ENCODE measurements around the gene LDLRAD4. TPM values are rescaled to one million over a fixed set of nuclear protein-coding genes. Genes with fewer than 3 reads are reported as not detected.

LDLRAD4 gene
- total RNA-seq, 1 donor from 2014 or later = 24.7 TPM

DNA sequence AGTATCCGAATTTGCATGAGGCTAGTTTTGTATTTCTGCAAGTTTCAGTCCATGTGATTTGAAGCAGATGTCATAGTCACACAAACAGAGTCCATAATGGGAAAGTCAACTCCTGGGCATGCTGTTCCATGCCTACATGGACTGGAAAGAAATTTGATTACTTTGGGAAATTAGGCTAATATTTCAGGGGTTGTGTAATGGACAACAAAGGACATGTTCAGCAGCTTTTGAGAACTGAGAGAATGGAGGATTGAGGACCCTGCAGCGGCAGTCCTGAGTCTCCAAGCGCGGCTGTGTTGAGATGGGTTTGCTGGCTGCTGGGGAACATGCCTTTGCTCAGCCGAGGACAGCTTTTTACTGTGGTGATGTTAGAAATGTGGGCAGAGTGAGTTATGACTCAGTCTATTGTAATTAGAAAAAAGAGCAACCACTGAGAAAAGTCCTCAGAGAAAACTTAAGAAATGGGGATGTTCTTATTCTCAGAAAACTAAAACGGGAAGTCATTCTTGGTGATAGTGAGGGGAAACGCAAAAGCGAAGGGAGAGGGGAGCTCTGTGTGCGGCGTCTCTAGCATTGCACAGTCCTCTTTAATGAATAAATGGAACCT is 358.6 kb downstream of the LDLRAD4 start:
- intact Hi-C loops (cut with micrococcal nuclease) = loop anchor here (1.0 to 5.0 kb wide), 7 partner anchors 8 to 200 kb away; partner anchors contain the start of genes FAM210A and RNMT

DNA sequence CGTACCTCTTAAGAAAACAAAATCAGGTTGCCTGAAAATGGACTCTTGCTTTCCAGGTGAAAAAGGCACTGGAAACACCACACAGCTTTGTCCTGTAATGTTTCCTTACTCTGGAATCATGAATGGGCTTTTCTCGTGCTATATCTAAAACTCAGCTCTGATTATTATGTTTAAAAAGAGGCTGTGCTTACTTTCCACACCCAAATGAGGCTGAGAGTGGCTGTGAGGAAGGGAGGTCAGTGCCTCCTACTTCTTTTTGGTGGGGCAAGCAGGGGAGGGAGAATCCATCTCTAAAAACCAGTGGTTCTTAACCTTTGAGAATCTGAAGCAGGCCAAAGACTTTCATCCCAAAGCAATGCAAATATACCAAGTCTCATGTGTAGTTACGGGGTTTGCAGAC is 359.2 kb downstream of the LDLRAD4 start:
- intact Hi-C loops (cut with micrococcal nuclease) = loop anchor here (1.0 to 5.0 kb wide), 8 partner anchors 8 to 201 kb away; partner anchors contain the start of genes FAM210A and RNMT

DNA sequence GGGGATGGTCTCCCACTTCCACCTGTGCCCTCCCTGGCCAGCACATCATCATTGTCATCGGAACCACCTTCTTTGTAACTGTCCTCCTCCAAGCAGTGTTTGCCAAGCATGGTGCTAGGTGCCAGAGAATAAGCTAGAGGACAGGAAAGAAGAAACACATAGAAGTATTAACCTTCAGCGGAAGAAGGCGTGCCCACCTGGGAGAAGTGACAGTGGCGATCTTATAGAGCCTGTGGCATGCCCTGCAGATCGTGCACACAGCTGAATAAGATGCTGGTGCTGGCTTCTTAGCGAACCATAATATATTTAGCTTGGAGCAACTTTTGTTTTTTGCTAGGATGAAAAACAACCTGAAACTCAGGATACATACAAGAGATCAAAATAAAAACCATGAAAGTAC is 359.8 kb downstream of the LDLRAD4 start:
- intact Hi-C loops (cut with micrococcal nuclease) = loop anchor here (2.0 to 5.0 kb wide), 2 partner anchors 114 to 149 kb away; partner anchors contain the start of genes FAM210A and RNMT

DNA sequence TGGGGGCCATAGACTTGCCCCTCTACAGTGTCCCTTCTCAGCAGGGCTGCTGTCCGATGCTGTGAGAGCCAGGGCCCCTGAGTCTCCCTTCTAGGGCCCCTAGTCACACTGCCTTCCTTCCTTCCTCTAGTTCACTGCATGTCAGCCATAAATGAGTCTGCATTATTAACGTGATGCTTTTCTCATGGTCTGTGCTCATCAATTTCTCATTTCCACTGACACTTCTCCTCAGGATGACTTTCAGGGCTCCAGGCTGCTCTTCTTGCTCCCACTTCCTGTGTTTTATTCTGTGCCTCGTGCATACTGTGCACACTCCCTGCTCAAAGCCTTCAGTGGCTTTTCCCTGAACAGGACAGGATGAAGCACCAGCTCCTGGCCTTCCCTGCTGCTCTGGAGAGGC is 361.3 kb downstream of the LDLRAD4 start:
- intact Hi-C loops (cut with micrococcal nuclease) = loop anchor here (2.0 to 5.0 kb wide), 2 partner anchors 115 to 147 kb away; partner anchors contain the start of genes FAM210A and RNMT

DNA sequence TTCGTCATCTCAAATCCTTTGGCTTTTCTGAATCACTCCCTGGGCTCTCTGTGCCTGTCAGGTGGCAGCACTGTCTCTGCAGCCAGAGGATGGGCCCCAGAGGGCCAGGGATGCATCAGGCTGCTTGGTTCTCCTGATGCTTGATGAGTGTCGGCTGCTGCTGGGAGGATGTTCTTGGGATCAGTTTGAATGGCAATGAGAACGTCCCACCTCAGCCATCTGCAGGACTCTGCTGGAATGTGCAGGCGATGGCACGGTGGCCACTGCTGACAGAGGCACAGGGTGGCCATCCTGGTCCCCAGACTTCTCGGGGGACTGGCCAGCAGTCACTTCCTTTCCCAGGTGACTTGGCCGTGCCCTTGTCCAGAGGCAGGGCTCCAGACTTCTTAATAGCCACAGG is 361.8 kb downstream of the LDLRAD4 start:
- intact Hi-C loops (cut with micrococcal nuclease) = no loop called here

DNA sequence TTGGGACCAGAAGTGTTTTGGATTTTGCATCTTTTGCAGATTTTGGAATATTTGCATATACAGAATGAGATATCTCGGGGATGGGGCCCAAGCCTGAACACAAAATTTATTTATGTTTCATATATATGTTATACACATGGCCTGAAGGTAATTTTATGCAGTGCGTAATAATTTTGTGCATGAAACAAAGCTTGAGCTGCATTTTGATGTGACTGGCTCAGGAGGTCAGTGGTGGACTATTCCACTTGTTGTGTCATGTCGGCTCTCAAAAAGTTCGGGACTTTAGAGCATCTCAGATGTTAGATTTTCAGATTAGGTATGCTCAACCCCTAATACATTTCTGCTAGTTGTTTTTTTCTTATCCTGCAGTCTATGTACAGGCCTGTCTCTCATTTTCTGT is 362.4 kb downstream of the LDLRAD4 start:
- intact Hi-C loops (cut with micrococcal nuclease) = no loop called here

DNA sequence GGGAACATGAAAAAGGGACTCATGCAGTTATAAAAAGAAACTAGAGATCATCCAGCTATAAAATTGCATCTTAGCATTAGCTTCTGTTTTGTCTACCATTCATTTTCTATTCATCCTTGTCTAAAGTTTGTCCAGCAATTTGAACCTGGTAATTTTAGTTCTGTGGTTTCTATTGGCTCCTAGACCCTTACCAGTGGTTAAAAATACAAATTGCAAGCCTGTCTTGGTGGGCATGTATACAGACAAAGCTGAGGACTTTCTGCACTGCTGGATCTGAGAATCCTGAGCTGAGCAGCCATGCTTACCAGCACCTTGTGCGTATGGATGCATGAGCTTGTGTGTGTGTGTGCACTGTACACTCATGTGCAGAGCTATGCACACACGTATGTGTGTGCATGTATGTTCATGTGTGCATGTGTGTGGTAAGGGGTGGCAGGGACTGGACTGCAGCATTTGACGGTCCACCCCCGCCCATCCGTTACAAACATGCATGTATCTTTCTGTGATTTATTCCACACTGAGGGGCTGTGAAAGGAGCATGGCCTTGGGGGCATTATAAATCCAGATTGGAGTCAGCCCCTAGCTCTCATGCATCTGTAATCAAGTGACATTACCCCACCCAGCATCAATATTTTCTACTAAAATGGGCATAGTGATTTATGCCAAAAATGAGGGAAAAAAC is 363.1 kb downstream of the LDLRAD4 start:
- intact Hi-C loops (cut with micrococcal nuclease) = no loop called here

DNA sequence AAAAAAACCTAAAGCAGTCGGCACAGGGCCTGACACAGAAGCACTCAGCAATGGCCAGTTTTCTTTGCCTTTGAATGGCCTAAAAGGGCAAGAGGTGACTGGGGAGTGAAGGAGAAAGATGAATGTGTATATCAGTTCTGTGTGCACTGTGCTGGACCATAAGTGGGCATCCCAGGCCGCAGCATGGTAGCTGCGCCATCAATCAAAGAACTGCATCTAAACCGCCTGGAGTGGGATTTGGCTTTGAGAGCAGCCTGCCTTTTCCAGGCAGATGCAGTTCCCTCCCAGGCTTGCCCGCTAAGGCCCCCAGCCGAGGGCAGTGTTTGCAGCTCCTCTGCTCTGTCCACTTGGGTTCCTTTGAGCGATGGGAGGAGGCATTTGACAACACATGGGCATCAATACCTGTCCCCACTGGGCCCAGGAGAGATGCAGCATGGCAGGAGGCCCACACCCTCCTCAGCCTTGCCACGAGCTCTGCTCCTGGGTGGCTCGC is 363.7 kb downstream of the LDLRAD4 start:
- intact Hi-C loops (cut with micrococcal nuclease) = no loop called here

DNA sequence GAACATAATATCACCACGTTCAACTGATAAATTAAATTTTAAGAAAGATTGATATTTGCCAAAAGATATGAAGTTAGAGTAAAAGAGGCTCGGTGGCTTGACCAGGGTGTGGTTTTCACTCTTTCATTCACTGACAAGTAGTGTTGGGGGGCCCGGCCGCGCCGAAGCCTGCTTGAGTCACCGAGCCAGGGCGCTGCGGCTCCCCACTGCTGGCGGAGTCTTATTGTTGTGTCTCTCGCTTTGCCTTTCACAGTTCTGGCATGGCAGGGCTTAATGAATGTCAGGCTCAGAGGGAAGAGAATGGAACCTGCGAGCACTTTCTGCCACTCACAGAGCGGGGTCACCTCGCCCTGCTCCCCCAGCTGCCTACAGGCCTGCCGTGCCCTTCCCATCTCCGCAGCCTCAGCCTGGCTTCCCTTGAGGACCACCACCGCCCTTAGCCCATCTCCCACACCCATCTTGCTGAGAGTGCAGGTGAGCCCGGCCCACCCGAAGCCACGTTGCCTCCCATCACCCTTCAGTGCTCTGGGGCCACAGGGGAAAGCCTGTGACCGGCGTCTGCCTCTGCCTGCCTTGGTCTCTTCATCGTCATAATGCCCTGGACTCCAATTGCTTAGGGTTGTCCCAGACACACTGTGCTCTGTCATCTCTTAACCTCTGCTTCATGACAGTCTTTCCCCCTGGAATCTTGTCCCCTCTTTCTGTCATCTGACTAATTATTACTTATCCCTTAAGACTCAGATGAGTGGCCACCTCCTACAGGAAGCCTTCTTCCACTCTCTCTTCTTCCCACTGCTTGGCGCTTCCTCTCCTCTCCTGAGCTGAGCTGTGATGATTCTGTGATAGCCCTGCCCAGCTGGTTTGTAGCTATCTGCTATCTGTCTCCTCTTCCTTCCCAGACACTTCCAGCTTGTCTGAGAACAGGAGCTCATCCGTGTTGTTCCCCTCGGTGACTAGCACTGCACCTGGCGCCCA is 365.3 kb downstream of the LDLRAD4 start:
- intact Hi-C loops (cut with micrococcal nuclease) = no loop called here

DNA sequence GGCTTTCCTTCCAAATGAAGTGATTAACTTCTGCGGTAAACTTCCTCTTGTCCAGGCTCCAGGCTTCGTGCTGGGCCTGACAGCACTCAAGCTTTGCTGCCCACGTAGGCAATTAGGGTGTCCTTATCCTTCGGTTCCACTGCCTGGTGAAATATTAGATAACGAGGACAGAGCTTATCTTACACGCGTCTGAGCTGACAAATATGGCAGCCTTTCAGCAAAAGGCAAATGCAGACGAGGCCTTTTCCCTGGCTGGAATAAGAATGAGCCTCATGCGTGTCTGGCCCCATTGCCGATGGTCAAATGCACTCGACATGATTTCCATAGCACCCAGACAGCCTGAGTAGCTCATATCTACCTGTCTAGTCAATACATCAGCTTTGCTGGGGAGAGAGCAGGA is 366.3 kb downstream of the LDLRAD4 start:
- intact Hi-C loops (cut with micrococcal nuclease) = loop anchor here (1.0 kb wide), 1 partner anchor 8 kb away; no protein-coding TSS in a partner anchor

DNA sequence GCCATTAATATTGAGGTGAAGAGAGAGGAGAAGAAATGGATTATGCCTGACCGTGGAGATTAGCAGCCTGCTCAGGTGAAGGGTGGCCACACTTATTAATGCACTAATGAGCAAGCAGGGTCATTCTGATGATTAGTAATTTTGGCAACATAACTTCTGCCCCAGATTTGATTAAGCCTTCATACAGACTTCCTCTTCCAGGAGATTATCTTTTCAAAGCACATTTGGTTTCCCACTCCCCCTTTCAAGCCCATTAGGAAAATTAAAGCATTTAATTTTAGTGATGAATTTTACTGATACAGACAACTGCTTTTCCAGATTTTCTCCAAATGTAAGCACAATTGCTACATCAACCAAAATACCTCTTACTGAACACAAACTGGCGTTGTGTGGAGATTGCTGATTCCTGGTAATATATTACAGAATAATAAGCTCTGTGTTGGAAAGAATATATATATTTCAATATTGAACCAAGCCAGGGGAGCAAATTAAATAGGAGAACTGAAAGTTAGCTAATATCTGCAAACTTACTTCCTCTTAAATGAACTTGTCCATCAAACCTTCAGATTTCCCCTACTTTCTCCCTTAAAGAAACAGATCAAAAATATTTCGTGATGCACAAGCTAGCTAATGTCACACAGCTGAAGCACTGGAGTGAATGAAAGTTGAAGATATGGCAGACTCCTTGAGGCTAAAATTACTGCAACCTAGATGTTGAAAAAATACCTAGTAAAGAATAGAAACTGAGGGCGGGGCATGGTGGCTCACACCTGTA is 367.0 kb downstream of the LDLRAD4 start:
- intact Hi-C loops (cut with micrococcal nuclease) = loop anchor here (1.0 kb wide), 1 partner anchor 8 kb away; no protein-coding TSS in a partner anchor

DNA sequence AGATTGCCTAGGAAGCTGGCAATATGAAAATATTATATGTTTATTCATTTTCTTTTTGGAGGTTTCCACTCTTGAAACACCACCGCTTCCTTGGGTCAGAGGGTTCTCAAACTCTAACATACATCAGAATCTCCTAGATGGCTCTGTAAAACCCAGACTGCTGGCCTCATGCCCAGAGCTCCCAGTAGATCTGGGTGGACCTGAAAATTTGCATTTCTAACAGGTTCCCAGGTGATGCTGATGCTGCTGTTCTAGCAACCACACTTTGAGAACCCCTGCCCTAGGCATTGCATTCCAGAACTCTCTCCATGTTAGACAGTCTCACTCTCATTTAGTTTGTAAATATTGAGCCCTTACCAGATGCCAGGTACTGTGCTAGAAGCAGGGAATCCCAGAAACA is 368.4 kb downstream of the LDLRAD4 start:
- intact Hi-C loops (cut with micrococcal nuclease) = loop anchor here (1.0 kb wide), 1 partner anchor 9 kb away; no protein-coding TSS in a partner anchor

DNA sequence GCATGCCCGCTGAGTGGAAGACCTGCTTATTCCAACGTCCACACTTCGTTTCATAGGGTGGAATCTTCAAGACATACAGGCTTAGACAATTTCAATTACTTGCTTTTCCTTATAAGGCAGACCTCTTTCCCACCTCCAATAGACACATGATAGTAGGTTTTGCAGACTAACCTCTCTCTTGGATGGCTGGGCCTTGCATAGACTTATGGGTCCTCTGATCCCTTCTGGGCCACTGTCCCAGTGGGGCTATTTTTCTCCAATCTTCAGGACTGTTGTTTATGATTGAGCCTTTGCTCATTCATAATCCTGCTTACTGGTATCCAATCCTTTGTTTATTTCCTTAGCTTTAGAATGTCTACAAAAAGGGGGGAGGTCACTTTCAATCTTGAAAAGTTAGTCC is 368.9 kb downstream of the LDLRAD4 start:
- intact Hi-C loops (cut with micrococcal nuclease) = loop anchor here (1.0 kb wide), 1 partner anchor 9 kb away; no protein-coding TSS in a partner anchor

DNA sequence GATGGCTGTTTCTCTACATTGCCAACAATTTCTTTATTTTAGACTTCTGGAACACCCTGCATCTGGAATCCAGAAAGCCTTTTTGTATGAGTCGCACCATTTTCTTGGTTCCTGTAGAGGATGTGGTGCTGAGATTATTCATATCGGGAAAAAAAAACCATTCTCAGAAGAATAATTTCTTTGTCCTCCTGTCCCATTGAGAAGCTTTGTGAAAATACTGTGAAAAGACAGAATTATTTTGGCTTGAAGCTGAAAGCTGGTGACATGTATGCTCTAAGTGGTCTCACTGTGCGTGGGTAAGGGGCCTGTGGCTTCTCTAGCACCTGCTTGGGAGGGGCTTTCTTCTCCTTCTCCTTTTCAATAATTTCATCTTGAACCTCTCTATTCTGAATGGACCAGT is 369.4 kb downstream of the LDLRAD4 start:
- intact Hi-C loops (cut with micrococcal nuclease) = loop anchor here (1.0 kb wide), 2 partner anchors 8 to 24 kb away; no protein-coding TSS in a partner anchor

DNA sequence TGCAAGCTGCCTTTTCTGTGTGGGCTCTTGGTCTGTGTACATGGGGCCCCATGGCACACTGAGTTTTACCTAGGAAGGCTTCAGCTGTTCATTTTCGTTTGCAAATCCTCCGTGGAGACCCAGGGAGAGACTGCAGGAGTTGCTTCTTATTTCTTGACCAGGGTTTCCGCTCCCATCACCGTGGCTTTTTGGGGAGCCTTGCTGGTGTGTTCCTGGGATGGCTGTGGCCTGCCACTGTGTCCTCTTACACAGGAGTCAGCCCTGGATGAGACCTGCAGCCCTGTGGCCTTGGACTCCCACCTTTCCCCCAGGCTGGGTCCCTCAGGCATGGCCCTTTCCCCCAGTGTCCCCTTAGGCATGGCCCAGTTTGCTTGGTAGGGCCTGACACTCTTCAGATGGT is 370.8 kb downstream of the LDLRAD4 start:
- intact Hi-C loops (cut with micrococcal nuclease) = no loop called here

DNA sequence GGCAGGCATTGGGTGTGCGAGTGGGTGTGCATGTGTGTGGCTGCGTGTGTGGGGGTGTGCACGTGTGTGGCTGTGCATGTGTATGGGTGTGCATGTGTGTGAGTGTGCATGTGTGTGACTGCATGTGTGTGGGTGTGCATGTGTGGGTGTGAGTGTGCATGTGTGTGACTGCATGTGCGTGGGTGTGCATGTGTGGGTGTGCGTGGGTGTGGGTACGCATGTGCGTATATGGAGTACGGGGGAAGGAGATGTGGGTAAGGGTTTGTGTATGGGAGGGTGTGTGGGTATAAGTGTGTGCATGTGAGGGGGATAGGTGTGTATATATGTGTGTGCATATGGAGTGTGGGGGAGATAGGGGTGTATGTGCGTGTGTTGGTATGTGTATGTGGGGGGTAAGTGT is 371.4 kb downstream of the LDLRAD4 start:
- intact Hi-C loops (cut with micrococcal nuclease) = no loop called here

DNA sequence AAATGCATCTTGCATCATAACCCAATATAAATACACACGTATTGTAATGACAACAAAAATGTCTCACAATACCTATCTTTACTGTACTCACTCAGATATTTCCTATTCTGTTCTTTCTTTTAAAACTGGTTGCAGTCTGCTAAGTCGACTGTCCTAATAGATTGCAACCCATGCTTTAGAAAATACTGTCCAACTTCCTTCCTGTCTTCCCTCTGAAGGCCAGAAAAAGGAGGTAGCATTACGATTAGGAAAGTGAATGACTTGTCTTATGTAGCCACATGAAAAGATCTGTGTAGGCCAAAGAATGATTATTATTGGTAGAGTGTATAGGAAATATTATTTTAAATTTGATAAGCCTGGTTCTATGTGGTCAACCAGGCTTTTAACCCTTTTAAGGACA is 373.7 kb downstream of the LDLRAD4 start:
- intact Hi-C loops (cut with micrococcal nuclease) = no loop called here

DNA sequence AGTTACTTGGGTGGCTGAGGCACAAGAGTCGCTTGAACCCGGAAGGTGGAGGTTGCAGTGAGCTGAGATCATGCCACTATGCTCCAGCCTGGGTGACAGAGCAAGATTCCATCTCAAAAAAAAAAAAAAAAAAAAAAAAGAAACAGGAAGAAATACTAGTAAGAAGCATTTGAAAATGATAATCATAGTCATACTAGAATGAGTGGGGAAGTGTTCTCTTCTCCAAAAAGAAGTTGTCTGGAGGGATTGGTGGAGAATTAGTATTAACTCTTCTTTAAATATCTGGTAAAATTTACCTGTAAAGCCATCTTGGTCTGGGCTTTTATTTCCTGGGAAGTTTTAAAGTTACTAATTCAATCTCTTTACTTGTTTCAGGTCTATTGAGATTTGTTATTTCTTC is 376.0 kb downstream of the LDLRAD4 start:
- intact Hi-C loops (cut with micrococcal nuclease) = no loop called here

DNA sequence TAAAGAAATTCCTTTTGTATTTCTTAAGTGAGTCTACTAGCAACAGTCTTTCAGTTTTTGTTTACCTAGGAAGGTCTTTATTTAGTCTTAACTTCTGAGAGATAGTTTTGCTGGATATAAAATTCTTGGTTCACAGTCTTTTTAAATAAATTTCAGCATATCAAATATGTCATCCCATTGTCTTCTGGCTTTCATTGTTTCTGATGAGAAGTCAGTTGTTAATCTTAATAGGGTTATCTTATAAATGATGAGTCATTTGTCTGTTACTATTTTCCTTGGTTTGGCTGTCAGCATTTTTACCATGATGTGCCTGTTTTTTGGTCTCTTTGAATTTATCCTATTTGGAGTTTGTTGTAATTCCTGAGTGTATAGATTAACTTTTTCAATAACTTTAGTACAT is 378.5 kb downstream of the LDLRAD4 start:
- intact Hi-C loops (cut with micrococcal nuclease) = no loop called here

DNA sequence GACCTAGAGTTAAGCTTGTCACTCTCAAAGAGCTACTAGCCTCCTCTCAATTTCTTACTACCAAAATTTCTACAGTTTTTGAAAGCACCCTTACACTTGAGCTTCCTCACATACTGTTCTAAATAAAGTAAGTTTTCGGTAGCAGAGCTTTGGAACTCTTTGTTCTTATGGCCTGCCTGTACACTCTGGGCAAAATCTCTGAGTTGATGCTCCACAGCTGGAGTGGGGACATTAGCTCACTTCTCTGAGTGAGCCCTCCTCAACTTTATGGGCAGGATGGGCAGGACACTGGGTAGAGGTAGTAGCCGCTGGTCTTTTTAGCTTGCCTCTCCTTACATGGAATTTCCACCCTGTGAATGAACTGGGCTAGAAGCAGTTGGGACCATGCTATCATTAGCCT is 380.0 kb downstream of the LDLRAD4 start:
- intact Hi-C loops (cut with micrococcal nuclease) = no loop called here
